Sigmoid colon (tissue), 4 donors: ENCODE results near the gene ZNF248.

Experiments used
- EP300 ChIP-seq, 4 donors: sonication (generic); formaldehyde crosslinking; IDR thresholded peaks; one replicate each; pipeline ENCODE4 v1.6.1; 2017; ENCODE audit warnings: antibody characterized with exemption in 4 of 4
- POLR2A ChIP-seq, 2 donors: fragments of 450-650 bp; IDR thresholded peaks; one replicate each; pipeline ENCODE4 v1.6.1; 2016; ENCODE audit warnings: antibody characterized with exemption in 2 of 2, mild to moderate bottlenecking in 2 of 2, moderate library complexity in 2 of 2
- POLR2AphosphoS5 ChIP-seq, 4 donors: sonication (generic); formaldehyde crosslinking; IDR thresholded peaks; one replicate each; pipeline ENCODE4 v1.6.1; 2017; ENCODE audit warnings: antibody characterized with exemption in 4 of 4
- TF ChIP-seq, protein P1 (sequence below), 4 experiments: fragments of 450-650 bp in 3 of 4; fragments of 200-600 bp in 1 of 4; IDR thresholded peaks; one replicate each; pipeline ENCODE4 v1.5.1; 2016 to 2019; ENCODE audit warnings: antibody characterized with exemption in 4 of 4, mild to moderate bottlenecking in 3 of 4, moderate library complexity in 2 of 4

DNA sequence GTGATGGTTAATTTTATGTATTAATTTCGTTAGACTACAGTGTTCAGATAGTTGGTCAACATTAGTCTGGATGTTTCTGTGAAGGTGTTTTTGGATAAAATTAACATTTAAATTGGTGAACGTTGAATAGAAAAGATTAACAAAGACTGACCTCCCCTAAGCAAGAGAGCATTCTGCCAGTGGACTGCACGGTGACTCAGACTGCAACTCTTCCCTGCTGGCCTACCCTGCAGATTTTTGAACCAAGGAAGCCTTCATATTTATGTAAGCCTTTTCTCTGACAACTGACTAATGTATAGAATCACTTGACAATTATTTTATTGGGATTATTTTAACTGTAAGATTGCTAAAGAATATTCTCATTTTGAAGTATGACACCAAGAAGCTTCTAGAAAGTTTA lies 7.9 kb upstream of the ZNF248 start:
- TF ChIP-seq POLR2A (IDR thresholded peaks at IDR 0.05): no peak
- TF ChIP-seq, protein P1, sequence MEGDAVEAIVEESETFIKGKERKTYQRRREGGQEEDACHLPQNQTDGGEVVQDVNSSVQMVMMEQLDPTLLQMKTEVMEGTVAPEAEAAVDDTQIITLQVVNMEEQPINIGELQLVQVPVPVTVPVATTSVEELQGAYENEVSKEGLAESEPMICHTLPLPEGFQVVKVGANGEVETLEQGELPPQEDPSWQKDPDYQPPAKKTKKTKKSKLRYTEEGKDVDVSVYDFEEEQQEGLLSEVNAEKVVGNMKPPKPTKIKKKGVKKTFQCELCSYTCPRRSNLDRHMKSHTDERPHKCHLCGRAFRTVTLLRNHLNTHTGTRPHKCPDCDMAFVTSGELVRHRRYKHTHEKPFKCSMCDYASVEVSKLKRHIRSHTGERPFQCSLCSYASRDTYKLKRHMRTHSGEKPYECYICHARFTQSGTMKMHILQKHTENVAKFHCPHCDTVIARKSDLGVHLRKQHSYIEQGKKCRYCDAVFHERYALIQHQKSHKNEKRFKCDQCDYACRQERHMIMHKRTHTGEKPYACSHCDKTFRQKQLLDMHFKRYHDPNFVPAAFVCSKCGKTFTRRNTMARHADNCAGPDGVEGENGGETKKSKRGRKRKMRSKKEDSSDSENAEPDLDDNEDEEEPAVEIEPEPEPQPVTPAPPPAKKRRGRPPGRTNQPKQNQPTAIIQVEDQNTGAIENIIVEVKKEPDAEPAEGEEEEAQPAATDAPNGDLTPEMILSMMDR (IDR thresholded peaks at IDR 0.05): no peak
- TF ChIP-seq EP300 (IDR thresholded peaks at IDR 0.05): no peak
- no peak for TF ChIP-seq POLR2AphosphoS5 (IDR thresholded peaks at IDR 0.05)
